ENCODE measurements around the gene F8A1.
"Not testable (repeated sequence)": the region's sequence is repeated elsewhere in the genome, so short reads cannot be mapped to it uniquely, and the experiment has no call there.

- not testable (repeated sequence) for TF ChIP-seq CTCF (IDR thresholded peaks at IDR 0.05; ENCODE audit: low read length); EZH2 (IDR thresholded peaks at IDR 0.05; ENCODE audit: borderline replicate concordance, low read length)
These were observed 23.9 kb downstream of the F8A1 start for GRCh38 chrX:154910048-154910447.

Data from OCI-LY1 (cell line).